ENCODE results near the gene PLXNA4.

The PLXNA4 gene

GRCh38 chr7:132588596-132588995 lies 12.3 kb upstream of the PLXNA4 start:
- no peak for DNase-seq

DNA sequence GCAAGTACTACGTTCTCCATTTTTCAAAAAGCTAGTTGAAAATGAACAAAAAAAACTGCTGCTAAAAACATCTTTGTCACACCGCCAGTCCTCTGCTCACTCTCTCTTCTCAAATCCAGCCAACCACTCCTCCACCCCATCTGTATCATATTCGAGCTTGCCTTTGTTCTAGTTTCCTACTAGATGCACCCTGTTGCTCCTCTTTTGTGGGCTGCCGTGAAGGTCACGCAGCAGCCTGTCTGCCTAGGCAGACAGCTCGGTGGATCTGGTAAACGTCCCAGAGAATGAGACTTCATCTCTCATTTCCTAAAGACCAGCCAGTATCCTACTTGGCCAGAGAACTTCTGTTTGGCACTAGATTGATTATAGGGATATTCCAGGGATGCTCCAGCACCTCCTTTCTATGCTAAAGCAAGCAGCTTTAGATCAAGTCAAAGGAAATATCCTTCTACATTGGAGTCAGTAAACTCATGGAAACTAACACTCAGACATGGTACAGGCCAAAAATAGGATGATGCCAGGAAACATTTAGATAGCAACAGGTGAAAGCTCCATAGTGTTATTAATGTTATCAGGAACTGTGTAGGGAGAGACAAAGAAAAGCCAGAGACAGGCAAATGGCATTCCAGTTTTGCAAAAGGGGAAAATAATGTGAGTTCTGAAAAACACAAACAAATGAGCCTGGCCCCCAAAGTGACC lies 8.7 kb upstream of the PLXNA4 start:
- DNase-seq = no peak

GRCh38 chr7:132581431-132581830 lies 5.2 kb upstream of the PLXNA4 start:
- no peak for DNase-seq

DNA sequence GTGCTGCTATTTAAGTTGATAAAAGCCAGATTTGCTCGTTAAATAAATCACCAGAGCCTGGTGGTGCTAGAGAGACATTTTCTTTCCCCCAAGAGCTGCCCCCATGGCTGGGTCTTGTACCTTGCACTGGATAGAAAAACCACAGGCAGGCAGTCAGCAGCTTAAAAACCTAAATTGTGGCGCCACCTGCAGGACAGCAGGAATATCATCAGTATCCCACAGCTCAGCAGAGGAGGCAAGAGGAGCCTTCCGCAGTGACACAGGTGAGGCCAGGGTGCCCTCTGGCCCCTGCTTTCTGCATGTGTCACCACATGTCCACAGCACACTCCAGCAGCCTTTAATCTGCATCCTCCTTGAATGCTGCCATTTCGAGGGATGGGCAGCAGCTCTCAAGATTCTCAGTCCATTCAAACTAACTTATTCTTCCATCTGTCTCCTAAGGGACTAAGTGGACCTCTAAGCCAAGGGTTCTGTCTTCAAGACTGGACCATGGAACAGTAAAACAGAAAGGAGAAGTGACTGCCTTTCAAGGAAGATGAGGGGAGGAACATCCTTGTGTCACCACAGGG lies 4.5 kb upstream of the PLXNA4 start:
- peak; percentile 61 for DNase-seq

- peak; percentile 49 for DNase-seq
Measured at GRCh38 chr7:132580277-132580676, 4.0 kb upstream of the PLXNA4 start.

DNA sequence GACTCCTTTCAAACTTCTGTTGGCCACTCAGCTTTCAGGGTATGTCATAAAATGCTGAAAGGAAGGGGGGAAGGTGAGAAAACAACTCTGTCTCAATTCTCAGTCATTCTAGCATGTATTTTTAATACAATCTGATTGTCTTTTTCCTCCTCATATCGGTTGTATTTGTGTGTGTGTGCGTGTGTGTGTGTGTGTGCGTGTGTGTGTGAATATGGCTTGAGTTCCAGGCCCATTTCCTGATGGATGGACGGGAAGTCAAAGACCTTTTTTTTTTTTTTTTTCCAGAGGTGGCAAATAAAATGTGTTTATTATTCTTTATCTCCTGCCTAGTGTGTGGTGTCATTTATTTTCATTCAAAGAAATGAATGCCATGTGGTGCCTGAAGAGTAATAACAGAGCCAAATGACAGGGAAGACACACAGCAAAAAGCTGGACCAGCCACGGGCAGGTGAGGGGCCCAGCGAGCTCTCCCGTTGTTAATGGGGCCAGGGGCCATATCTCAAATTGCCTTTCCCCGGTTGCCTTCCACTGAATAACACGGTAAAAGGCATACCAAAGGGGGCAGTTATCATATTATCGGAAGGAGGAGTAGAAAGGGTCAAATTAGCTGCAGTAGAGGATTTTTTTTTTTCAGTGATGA lies 3.1 kb upstream of the PLXNA4 start:
- no peak for DNase-seq

DNA sequence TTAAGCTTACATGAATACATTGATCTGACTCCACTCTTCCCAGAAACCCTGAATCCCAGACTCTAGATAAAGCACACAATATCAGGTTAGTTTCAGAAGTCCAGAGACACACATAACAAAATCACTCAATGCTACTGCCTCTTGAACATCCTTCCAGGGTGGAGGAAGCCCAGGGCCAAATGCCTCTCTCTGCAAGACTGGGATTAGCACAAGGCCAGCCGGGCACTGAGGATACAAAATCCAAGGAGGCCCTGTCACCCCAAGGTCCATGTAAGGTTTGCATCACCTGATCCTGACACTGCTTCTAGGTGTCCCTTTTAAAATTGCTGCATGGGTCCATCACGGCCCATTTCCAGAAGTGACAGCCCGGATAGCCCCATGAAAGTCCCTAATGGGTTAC lies 2.6 kb upstream of the PLXNA4 start:
- no peak for DNase-seq

- DNase-seq = no peak
Measured at GRCh38 chr7:132578050-132578370, 1.7 kb upstream of the PLXNA4 start.

- peak; percentile 90 for DNase-seq
Measured at GRCh38 chr7:132577206-132578049, 1.2 kb upstream of the PLXNA4 start.

DNA sequence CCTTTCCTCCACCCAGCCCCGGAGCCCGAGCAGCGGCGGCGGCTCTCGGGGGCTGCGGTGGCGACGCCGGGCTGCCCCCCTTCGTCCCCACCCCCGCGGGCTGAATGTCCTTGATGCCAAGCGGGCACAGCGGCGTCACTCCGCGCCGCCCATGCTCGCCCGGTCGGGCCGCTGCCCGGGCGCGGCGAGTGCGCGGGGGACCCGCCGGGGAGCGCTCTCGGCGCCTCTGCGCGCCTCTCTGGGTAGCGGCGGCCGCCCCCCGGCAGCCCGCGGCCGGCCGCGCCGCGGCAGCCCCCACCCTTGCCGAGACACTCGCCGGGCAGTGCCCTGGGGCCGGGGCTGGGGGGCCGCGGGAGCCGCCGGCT lies 433 bp upstream of the PLXNA4 start:
- DNase-seq = no peak

GRCh38 chr7:132575419-132575981 lies 770 bp downstream of the PLXNA4 start:
- DNase-seq = peak; percentile 69

GRCh38 chr7:132574223-132574622 lies 2.0 kb downstream of the PLXNA4 start:
- DNase-seq = no peak

DNA sequence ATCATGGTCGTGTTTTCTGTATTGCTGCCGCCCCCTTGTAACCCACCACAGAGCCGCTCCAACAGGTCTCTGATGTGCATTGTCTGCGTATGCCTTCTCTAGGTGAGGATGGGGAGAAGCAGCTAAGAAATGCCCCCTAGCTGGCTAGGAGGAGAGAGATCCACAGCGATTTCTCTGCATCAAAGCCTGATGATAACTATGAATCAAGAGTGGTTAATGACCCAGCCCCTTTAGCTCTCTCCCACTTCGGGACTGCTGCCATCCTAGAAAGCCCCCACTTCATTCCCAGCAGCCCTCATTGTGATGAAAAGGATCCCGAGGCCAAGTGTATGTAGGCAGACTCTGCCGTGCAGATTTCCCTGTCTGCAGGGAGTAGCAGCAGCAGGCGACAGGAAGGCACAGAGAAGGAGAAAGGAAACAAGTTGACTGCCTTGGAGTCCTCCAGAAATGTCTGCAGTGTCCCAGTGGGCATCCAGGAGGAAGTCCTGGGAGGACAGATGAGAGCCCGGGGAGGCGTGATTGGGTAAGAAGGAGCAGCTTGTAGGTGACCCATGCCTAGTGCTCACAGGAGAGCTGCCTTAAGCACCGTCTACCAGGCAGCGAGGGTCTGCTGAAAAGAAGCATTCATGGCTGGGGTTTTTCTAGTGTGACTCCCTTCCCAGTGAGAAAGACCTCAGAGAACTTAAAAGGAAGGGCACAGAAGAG lies 2.9 kb downstream of the PLXNA4 start:
- no peak for DNase-seq

DNA sequence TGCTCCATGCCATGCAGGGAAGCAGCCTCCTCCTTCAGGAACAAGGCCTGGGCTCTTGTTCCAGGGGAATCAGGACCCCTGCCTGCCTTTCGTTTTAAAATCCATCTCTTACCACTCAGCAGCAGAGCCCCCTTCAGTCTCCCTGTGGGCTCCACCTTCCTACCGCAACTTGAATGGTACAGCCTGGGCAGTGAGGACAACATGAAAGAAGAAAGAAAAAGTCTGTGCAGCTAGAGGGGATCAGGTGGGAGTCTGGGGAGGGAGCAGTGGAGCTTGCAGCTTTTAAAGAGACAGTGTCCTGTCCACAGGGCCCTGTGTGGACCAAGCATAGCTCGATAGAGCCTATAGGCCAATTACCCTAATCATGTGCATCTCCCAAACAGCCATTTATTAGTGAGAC lies 3.7 kb downstream of the PLXNA4 start:
- no peak for DNase-seq

GRCh38 chr7:132571970-132572369 lies 4.3 kb downstream of the PLXNA4 start:
- no peak for DNase-seq

DNA sequence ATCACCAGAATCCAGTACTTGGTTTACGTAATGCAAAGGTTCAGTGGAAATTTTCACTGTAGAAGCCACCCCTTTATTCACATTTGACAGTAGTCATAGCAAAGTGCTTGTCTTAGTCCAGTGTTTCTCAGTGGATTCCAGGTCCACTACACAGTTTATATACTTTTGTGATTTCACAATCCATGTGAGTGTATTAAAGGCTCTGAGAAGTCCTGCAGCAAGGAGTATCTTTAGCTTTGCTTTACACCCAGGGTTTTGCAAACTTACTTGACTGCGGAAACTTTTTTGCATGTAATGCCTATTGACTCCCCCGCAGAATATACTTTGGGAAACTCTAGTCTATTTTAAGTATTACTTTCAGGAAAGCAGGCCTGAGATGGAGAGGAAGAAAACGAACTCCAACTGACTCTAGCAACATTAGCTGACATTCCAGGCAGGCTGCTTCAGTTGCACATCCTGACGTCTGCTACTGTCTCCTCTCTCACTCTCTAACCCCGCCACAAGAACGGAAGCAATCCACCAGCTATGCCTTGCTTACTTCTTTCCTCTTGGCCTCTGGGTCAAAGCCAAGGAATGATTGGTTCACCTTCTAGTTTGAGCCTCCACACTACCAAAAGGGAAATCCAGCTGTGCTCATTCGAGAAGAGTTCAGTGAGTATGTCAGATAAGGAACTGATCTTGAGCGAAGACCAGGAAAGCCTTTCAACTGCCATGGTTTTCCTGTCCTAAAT lies 6.2 kb downstream of the PLXNA4 start:
- no peak for DNase-seq

DNA sequence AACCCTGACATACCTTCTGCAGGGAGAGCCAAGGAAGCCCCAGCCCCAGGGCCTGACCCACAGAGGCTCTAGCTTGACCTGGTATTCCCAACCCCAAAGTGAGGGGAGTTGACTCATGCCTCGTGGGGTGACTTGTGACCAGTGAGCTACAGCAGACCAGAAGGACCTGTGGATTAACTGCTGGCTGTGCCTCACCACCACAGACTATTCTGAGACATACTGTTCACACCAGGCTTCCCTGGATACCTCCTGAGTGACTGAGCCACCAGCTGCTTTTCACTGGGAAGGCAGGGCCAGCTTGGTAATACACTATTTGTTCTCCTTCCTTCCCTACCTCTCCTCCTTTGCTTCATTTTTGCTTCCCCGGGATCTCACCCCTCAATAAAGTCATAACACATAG lies 7.3 kb downstream of the PLXNA4 start:
- DNase-seq = no peak

DNA sequence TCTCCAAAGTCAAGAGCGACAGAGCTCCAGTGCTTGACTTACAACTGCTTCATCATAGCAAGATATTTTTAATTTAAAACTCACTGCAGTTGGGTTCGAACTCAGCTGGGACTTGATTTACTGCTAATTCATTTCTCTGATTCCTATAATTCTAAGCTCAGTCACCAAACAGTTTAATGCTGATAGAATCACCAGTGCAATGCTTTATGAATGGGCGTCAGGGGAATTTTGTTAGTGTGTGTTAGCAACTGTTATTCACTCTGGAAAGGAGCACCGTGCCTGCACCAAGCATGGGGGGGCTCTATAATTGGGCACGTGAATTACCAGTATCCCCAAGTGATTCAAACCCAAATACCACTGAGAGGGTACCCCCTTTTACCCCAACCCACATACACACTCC lies 10.4 kb downstream of the PLXNA4 start:
- no peak for DNase-seq

GRCh38 chr7:132565441-132565840 lies 10.8 kb downstream of the PLXNA4 start:
- DNase-seq = no peak

- DNase-seq = no peak
Measured at GRCh38 chr7:132564849-132565248, 11.4 kb downstream of the PLXNA4 start.

DNA sequence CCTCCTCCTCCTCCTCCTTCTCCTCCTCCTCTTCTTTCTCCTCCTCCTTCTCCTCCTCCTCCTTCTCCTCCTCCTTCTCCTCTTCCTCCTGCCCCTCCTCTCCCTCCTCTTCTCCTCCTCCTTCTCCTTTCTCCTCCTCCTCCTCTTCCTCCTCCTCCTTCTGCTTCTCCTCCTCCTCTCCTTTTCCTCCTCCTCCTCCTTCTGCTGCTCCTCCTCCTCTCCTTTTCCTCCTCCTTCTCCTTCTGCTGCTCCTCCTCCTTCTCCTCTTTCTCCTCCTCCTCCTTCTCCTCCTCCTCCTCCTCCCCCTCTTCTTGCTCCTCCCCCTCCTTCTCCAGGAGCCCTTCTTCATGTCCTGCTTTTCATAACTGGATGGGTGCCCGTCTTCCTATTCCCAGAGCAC lies 12.2 kb downstream of the PLXNA4 start:
- no peak for DNase-seq

- DNase-seq = no peak
Measured at GRCh38 chr7:132562690-132563089, 13.6 kb downstream of the PLXNA4 start.

Measured in right kidney (tissue), 1 donor.